ENCODE data around the gene S1PR3. TPM values are rescaled to one million over a fixed set of nuclear protein-coding genes. Genes with fewer than 3 reads are reported as not detected.

S1PR3 gene
- total RNA-seq, 1 donor from 2014 or later: 10.0 TPM

DNA sequence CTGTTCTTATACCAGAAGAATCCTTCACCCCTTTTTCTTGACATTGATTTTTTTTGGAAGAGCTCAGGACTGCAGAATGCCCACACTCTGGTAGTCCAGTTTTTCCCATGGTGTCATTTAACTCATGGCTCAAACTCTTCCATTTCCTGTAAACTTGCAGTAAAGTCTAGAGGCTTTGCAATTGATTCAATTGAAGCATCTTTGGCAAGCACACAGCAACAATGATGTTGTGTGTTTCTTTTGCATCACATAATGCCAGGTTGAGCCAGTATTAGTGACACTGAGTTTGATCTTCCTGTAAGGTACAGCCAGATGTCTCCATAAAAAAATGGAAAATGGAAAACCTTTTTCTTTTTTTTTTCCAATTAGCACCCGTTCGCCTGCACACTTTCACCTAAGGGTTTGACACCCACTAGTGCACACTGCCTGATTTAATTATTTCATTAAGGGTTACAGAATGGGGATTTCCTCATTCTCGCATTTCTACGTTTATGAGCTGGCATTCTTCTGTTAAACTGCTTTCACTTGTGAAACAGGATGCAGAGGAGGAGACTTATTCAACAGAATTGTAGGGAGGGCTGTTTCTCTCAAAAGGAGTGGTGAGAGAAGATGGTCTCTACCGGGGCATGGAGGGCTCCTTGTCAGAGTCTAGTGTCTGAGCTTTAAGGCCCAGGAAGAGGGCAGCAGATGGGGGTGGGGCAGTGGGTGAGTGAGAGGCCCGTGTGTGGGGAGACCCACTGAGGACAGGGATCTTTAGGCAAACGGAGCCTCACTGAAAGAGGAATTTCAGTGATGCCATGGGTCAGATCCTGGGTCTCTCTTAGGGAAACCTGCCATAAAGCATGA, 2.2 kb upstream of the S1PR3 start:
- ATAC-seq (peak in 1 of 2 donors; percentile 9), DNase-seq (no peak)
- H3K4me3 ChIP-seq: no peak overlapping the region
- no peak for TF ChIP-seq CTCF (IDR thresholded peaks at IDR 0.05)
- H3K27ac ChIP-seq: peak overlapping the region; percentile 14
- H3K4me1 ChIP-seq: peaks cover 21% of the 10 kb centered on the region
- no peaks in the 10 kb centered on the region for H3K36me3 ChIP-seq
- peaks cover 11% of the 10 kb centered on the region for H3K27me3 ChIP-seq (ENCODE audit: low read depth)
- H3K9me3 ChIP-seq: no peaks in the 10 kb centered on the region
- intact Hi-C loops (cut with DNase I): no loop called here

- H3K27ac ChIP-seq: no peak overlapping the region
- ATAC-seq (no peak), DNase-seq (no peak)
- H3K36me3 ChIP-seq: no peaks in the 10 kb centered on the region
- H3K4me3 ChIP-seq: no peak overlapping the region
- H3K4me1 ChIP-seq: peaks cover 28% of the 10 kb centered on the region
- no peak for TF ChIP-seq CTCF (IDR thresholded peaks at IDR 0.05)
- peaks cover 11% of the 10 kb centered on the region for H3K27me3 ChIP-seq (ENCODE audit: low read depth)
- no peaks in the 10 kb centered on the region for H3K9me3 ChIP-seq
- intact Hi-C loops (cut with DNase I): loop anchor here (10.0 kb wide), 1 partner anchor 395 kb away; no protein-coding TSS in a partner anchor
Observed at GRCh38 chr9:88990041-88990728, 1.1 kb upstream of the S1PR3 start.

GRCh38 chr9:88990729-88991065, 571 bp upstream of the S1PR3 start:
- Histone ChIP-seq H3K9me3 (no peaks in the 10 kb centered on the region), H3K4me1 (peaks cover 33% of the 10 kb centered on the region), H3K27ac (no peak overlapping the region), H3K27me3 (ENCODE audit: low read depth) (peaks cover 11% of the 10 kb centered on the region), H3K4me3 (peak overlapping the region; percentile 66), H3K36me3 (no peaks in the 10 kb centered on the region)
- ATAC-seq (peak; percentile 8 to 15), DNase-seq (no peak)
- no peak for TF ChIP-seq CTCF (IDR thresholded peaks at IDR 0.05)
- intact Hi-C loops (cut with DNase I): loop anchor here (10.0 kb wide), 1 partner anchor 396 kb away; no protein-coding TSS in a partner anchor

DNA sequence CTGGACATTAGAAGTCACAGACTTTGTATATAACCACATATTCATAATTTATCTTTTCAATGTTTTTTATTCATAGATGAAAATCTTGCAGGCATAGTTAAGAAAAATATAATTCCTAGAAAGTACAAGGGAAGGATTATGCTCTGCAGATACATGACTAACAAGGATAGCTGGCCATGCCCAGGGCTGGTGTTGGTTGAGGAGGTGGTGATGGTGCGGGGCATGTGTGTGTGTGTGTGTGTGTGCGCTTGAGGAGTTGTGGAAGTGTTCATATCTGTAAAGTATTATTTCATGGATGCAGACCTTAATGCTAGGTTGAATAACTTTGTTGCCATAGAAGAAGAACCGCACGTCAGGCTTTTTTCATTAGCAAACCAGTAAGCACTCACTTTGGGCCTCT, 1.3 kb downstream of the S1PR3 start:
- ATAC-seq (no peak), DNase-seq (no peak)
- Histone ChIP-seq H3K4me3 (peak overlapping the region; percentile 66), H3K27ac (no peak overlapping the region), H3K36me3 (no peaks in the 10 kb centered on the region), H3K9me3 (no peaks in the 10 kb centered on the region), H3K27me3 (ENCODE audit: low read depth) (peaks cover 11% of the 10 kb centered on the region), H3K4me1 (peaks cover 33% of the 10 kb centered on the region)
- TF ChIP-seq CTCF (IDR thresholded peaks at IDR 0.05): no peak
- intact Hi-C loops (cut with DNase I): loop anchor here (10.0 kb wide), 1 partner anchor 398 kb away; no protein-coding TSS in a partner anchor

- intact Hi-C loops (cut with DNase I): loop anchor here (10.0 kb wide), 1 partner anchor 399 kb away; no protein-coding TSS in a partner anchor
- no peaks in the 10 kb centered on the region for H3K36me3 ChIP-seq
- no peaks in the 10 kb centered on the region for H3K9me3 ChIP-seq
- peaks cover 33% of the 10 kb centered on the region for H3K4me1 ChIP-seq
- H3K27ac ChIP-seq: no peak overlapping the region
- no peak for DNase-seq
- peak overlapping the region; percentile 66 for H3K4me3 ChIP-seq
- peaks cover 11% of the 10 kb centered on the region for H3K27me3 ChIP-seq (ENCODE audit: low read depth)
- no peak for ATAC-seq
- TF ChIP-seq CTCF (IDR thresholded peaks at IDR 0.05): no peak
Observed at GRCh38 chr9:88993327-88993726, 2.1 kb downstream of the S1PR3 start.

All from lower lobe of right lung (tissue), 2 donors.